GM11168 (cell line): Measurements from ENCODE around the gene KIN.
"Not testable (repeated sequence)": the region's sequence is repeated elsewhere in the genome, so short reads cannot be mapped to it uniquely, and the experiment has no call there.

Experiments
- in situ Hi-C: fragments of 300-500 bp; cut with MboI; formaldehyde crosslinking; loops from one replicate; pipeline ENCODE4 v1.12.0; 2022; ENCODE audit warnings: low sequenced_read_pairs; ENCODE audit not compliant: unreplicated experiment

The KIN gene

GRCh38 chr10:7738536-7739407 is 49.0 kb downstream of the KIN start:
- in situ Hi-C loops: no loop called here

- in situ Hi-C loops: no loop called here
Measured at GRCh38 chr10:7734821-7735220, 53.0 kb downstream of the KIN start.

GRCh38 chr10:7722927-7723529 is 64.8 kb downstream of the KIN start:
- in situ Hi-C loops: no loop called here

- in situ Hi-C loops: no loop called here
Measured at GRCh38 chr10:7720478-7720877, 67.3 kb downstream of the KIN start.

- in situ Hi-C loops: no loop called here
Measured at GRCh38 chr10:7718685-7719084, 69.1 kb downstream of the KIN start.

GRCh38 chr10:7717767-7718166 is 70.0 kb downstream of the KIN start:
- in situ Hi-C loops: no loop called here

- in situ Hi-C loops: no loop called here
Measured at GRCh38 chr10:7715515-7715914, 72.3 kb downstream of the KIN start.

- in situ Hi-C loops: not testable (repeated sequence)
Measured at GRCh38 chr10:7711075-7711474, 76.7 kb downstream of the KIN start.

- in situ Hi-C loops: no loop called here
Measured at GRCh38 chr10:7710446-7710845, 77.3 kb downstream of the KIN start.

GRCh38 chr10:7708832-7709231 is 79.0 kb downstream of the KIN start:
- in situ Hi-C loops: no loop called here

- in situ Hi-C loops: no loop called here
Measured at GRCh38 chr10:7707858-7708622, 79.8 kb downstream of the KIN start.

GRCh38 chr10:7707102-7707501 is 80.7 kb downstream of the KIN start:
- in situ Hi-C loops: no loop called here

GRCh38 chr10:7706534-7707073 is 81.2 kb downstream of the KIN start:
- in situ Hi-C loops: no loop called here

- in situ Hi-C loops: no loop called here
Measured at GRCh38 chr10:7705341-7705740, 82.5 kb downstream of the KIN start.

- in situ Hi-C loops: no loop called here
Measured at GRCh38 chr10:7704071-7705016, 83.4 kb downstream of the KIN start.

- in situ Hi-C loops: no loop called here
Measured at GRCh38 chr10:7703140-7703539, 84.7 kb downstream of the KIN start, which contains the start of gene ITIH2. Gene ITIH2 (plus strand): TSS chr10:7703316. CDS start chr10:7703435, 119 bp downstream.

GRCh38 chr10:7702288-7702812 is 85.4 kb downstream of the KIN start:
- in situ Hi-C loops: no loop called here

- in situ Hi-C loops: no loop called here
Measured at GRCh38 chr10:7701158-7701742, 86.5 kb downstream of the KIN start.
